ENCODE measurements around the gene ADD3.
A peak's percentile ranks its signal among the peaks of the same experiment; 100 is the strongest.
"Not testable (repeated sequence)": the region's sequence is repeated elsewhere in the genome, so short reads cannot be mapped to it uniquely, and the experiment has no call there.

The ADD3 gene

GRCh38 chr10:110115784-110116520 lies 108.2 kb downstream of the ADD3 start:
- DNase-seq: no peak

- no peak for DNase-seq
Measured at GRCh38 chr10:110118891-110119621, 111.3 kb downstream of the ADD3 start.

DNA sequence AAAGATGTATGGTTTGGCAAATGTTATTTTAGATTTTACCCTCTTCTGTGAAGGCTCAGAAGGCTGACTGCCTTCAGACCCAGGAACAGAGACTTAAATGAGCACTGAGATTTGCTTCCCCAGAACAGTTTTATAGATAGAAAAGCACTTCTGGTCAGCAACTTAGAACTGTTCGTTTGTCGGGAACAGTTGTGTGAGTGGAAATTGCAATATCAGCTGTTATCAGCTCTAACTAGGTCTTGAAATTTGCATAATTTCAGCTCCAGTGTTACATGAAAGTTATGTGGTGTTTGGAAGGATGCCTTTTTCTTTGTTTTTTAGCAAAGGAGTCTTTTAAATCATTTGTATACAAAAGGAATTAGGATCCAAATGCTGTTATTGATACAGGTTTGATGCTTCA lies 115.8 kb downstream of the ADD3 start:
- DNase-seq: no peak

GRCh38 chr10:110129490-110129889 lies 121.7 kb downstream of the ADD3 start:
- no peak for DNase-seq

DNA sequence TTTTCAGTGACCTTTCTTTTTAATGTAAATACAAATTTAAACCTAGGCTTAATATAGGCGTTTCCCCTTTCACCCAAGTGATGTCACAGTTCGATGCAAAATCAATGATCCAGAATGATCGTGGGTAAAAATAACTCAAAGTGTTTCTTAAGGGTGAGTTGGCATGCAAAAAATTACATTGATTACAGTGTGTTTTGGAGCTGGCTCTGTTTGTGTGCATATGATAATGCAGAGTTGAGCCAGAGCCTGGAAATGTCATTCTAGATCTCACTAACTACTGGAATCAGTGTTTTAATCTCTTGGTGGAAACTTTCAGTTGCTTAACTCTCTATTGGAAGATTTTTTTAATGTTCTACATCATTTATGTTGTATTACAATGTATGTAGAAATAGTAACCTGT lies 127.1 kb downstream of the ADD3 start:
- no peak for DNase-seq

- not testable (repeated sequence) for DNase-seq
Measured at GRCh38 chr10:110135836-110136235, 128.1 kb downstream of the ADD3 start.

DNA sequence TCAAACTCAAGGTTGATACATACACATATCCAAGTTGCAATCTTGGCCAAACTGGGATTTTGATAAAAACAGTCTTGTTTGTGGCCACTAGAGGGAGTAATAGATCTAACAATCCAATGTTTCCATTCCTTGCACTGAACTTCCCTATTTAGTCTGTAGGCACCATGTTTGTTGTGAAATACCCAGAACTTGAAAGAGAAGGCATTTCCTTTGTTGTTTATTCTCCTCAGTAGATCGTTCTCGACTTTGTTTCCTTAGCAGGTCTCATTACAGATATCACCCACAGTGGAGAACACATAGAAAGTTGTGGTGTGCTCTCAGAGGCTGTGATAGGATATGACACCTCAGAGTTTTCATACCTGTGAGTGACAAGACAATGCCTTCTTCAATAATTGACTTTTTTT lies 129.4 kb downstream of the ADD3 start:
- DNase-seq: peak; percentile 64

DNA sequence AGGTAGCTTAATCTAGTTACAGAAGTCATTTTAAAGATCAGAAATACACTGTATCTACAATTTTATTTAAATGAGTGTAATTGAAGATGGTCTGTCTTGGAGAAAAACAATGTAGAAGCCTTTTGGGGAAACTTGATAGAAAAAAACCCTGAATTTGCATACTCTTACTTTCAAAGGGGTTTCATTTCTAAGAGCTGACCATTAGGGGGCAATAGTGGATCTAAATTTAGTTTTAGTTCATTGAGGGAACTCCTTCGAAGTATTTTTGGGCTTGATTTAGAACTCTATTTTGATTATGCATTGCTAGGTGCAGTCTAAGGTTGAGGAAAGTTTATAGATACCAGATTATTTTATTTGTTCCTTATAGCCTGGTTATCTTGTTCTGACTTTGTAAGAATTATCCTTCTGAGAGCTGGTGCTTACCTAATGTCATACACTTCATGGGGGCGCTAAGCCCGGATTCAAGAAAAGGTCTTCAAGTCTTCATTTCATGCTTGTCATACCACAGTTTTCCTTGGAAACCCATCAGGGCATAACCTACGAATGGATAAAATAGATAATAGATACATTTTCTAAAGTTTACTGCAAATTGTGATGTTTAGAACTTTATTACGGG lies 130.5 kb downstream of the ADD3 start:
- peak; percentile 71 for DNase-seq

DNA sequence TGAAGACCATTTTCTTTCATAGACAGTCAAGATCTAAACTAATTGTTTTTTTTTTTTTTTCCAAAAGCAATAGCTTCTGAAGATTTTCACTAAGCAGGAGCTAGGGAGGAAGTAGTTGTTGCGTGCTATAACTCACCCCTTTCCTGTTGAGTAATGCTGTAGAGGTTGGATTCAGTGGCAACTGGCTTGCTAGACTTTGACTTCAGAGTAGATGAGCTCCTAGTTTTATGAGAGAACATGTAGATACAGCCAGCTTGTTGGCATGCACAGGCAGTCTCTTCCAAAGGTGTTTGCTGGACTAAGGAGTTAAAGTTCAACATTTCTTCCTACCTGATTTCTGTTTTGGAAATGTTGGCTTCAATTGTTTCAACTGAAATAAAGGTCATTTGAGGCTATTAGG lies 133.4 kb downstream of the ADD3 start:
- DNase-seq: peak; percentile 57

- DNase-seq: no peak
Measured at GRCh38 chr10:110141871-110142635, 134.3 kb downstream of the ADD3 start.

DNA sequence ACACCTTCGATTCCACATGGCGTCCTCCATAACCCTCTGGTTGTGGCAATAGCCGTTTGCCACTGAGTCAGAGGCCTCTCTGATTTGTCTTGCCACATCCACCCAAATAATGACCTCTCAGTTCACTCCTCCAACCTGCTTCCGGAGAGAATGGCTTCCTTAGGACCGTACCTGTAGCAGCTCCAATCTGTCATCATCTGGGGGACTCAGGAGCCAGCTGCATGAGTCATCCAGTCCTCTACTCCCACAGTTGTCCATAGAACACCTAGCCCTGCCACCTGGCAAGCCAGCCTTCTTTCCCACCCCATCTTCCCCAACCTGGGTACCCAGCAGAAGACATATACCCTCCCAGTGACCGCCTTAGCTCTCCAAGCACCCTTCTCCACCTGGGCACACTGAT lies 135.2 kb downstream of the ADD3 start:
- DNase-seq: no peak

DNA sequence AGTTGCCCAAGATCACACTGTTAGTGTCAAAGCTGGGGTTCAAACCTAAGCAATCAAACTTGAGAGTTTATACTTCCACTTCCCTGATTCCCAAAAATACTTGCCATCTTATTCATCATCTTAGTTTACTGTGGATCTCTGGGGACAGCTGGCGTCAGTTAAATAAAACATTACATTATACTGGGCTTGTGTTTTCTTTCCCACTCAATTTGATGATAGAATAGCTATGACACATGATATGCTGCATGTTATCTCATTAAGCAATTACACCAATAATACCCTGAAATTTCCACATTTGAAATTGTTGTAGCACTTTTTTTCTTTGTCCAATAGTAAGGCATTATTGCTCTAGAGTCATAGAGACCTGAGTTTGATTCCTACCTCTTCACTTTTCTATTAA lies 136.7 kb downstream of the ADD3 start:
- DNase-seq: no peak

GRCh38 chr10:110147961-110148360 lies 140.2 kb downstream of the ADD3 start:
- DNase-seq: no peak

GRCh38 chr10:110149259-110149658 lies 141.5 kb downstream of the ADD3 start:
- no peak for DNase-seq

DNA sequence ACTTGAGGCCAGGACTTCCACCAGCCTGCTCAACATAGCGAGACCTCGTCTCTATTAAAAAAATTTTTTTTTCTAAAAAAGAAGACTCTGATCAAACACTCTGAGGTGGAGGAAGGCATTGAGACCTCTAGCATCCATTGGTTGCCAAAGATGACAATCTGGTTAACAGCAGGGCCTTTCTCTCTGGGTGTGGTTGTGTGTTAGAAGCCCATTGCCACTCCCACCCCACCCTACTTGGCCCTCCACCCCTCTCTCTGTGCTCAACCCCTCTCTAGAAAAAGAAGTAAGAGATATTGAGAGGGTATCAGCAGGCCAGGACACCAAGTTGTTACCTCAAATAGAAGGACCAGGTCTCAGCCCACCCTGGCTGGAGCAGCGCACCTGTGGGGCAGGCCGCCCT lies 142.3 kb downstream of the ADD3 start:
- no peak for DNase-seq

GRCh38 chr10:110150981-110151380 lies 143.2 kb downstream of the ADD3 start:
- DNase-seq: no peak

DNA sequence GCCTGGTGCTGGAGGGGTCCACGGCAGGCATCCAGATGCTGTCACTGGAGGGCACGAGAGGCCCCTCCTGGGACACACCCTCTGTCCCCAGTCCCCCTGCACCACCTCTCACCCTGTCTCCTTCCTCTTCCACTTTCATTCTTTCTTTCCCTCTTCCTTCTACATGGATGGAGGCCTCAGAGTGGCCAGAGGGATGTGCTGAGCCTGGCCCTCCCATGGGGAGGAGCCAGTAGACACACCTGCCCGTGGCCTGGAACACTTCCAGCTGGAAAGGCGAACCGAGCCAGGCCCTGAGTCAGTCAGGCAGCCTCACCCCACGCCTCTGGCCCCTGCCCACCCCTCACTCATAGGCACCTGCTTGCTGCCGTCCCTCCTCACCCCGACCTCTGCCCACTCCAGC lies 143.7 kb downstream of the ADD3 start:
- DNase-seq: no peak

GRCh38 chr10:110151971-110152370 lies 144.2 kb downstream of the ADD3 start:
- no peak for DNase-seq

GRCh38 chr10:110153396-110153795 lies 145.6 kb downstream of the ADD3 start:
- no peak for DNase-seq

DNA sequence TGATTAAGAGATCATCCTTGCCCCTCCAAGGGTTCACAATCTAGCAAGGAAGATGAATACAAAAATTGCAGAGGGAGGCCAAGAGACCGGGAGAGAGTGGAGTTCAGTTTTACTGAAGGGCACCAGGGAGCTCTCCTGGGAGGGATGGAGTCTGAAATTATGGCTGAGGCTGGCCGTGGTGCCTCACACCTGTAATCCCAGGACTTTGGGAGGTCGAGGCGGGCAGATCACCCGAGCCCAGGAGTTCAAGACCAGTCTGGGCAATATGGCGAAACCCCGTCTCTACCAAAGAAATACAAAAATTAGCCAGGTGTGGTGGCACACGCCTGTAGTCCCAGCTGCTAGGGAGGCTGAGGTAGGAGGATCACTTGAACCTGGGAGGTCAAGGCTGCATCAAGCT lies 148.3 kb downstream of the ADD3 start:
- no peak for DNase-seq

DNA sequence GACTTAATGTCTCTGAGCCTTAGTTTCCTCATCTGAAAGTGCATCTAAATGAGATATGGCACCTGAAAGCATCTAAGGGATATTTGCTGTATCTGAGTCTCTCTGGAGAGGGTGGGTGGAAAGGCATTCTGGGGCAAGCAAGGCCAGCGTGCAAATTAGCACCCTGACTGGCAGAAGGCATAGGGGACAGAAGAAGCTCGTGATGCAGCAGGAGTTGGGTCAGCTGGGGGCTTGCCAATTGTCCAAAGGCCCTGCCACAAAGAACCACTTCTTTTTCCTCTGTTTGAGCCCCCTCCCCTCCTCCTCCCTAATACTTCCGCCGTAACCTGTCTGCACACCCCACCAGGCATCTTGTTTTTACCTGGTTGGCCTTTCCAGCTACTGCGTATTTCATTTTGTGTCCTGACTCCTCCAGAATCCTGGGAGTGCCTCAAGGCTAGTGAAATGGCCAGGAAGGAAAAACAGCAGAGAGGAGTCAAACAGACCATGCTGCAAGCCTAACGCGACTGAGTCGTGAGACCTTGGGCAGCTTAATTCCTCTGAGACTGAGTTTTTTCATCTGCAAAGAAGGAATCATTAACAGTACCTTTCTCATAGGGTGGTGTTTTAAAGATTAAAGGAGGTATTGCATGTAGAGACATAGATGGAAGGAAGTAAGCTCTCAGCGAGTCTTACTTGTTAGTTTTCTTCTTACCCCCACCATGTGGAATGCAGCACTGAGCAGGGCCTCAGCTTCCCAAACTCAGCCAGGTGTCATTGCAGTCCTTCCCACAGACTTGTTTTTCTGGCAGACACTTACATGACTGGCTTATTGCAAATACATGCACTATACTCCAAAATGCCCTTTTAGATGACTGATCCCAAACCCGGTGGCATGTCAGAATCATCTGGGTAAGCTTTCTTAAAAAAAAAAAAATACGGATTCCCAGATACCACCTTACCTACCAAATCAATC lies 150.5 kb downstream of the ADD3 start:
- no peak for DNase-seq

DNA sequence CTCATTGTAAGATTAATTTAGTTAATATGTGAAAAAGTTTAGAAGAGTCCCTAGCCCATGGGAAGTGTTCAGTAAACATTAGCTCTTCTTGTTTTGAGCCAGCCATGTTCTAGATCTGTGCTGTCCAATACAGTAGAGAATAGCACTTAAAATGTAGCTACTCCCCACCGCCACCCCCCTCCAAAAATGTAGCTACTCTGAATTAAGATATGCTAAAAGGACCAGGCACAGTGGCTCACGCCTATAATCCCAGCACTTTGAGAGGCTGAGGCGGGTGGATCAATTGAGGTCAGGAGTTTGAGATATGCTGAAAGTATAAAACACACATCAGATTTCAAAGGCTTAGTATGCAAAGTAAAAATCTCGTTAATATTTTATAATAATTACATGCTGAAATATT lies 152.3 kb downstream of the ADD3 start:
- DNase-seq: no peak

All from activated CD4-positive, alpha-beta T cell treated with anti-CD3 and anti-CD28 coated beads, Interleukin-10, Interleukin-2, amounts not matched to agents 100 ng/mL and 50 ng/mL, durations not matched to agents 16 hours and 8 hours (primary cell).